GM18505 (cell line): ENCODE measurements around the gene HOXB4.

Experiments
- ATAC-seq: cut with Tn5 transposase; IDR thresholded peaks from one replicate; pipeline ENCODE4 v1.9.1; 2021; ENCODE audit not compliant: unreplicated experiment
- POLR2A ChIP-seq: IDR thresholded peaks from 4 replicates; pipeline ENCODE4 v1.6.1; 2011; ENCODE audit warnings: borderline replicate concordance; ENCODE audit not compliant: insufficient read depth, insufficient read length; ENCODE audit errors: extremely low read depth

HOXB4 gene

DNA sequence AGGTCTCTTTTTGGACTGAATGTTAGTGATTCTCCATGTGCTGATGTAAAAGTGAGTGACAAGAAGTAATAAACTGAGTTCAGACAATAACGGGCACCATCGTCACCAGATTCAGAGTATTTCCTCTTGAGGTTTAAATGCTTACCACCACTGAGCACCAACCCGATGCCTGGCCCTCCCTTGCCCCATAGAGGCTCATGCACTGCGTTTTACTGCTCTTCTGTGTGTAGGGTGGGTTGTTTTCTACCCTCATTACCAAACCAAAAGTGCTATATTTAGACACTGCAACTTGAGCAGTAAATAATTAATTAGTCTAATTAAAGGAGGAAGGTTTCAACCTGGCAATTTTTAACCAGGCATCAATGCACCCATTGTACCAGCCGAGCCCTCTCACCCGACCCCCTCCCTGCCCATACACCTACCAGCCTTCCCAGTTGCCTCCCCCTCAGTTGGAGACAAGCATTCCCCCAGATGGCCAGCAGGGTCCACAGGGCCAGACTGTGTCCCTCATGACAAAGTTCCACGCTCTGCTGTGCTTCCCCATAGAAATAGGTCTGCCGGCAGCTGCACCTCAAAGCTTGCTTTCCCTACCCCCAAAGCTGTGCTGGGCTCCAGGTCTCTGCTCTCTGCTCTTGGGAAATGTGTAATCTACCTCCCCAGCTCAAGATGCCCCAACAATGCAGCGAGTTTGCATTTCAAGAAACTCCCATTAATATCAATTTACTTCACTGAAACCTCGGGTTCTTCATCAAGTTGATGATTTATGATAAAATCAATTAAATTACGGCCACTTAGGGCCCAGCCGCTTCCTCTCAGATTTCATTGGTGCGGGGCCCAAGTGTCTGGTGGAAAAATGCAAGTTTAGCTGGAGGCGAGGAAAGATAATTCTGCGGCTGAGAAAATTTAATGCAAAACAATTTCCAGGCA lies 16.0 kb downstream of the HOXB4 start:
- ATAC-seq = no peak
- no peak for TF ChIP-seq POLR2A

DNA sequence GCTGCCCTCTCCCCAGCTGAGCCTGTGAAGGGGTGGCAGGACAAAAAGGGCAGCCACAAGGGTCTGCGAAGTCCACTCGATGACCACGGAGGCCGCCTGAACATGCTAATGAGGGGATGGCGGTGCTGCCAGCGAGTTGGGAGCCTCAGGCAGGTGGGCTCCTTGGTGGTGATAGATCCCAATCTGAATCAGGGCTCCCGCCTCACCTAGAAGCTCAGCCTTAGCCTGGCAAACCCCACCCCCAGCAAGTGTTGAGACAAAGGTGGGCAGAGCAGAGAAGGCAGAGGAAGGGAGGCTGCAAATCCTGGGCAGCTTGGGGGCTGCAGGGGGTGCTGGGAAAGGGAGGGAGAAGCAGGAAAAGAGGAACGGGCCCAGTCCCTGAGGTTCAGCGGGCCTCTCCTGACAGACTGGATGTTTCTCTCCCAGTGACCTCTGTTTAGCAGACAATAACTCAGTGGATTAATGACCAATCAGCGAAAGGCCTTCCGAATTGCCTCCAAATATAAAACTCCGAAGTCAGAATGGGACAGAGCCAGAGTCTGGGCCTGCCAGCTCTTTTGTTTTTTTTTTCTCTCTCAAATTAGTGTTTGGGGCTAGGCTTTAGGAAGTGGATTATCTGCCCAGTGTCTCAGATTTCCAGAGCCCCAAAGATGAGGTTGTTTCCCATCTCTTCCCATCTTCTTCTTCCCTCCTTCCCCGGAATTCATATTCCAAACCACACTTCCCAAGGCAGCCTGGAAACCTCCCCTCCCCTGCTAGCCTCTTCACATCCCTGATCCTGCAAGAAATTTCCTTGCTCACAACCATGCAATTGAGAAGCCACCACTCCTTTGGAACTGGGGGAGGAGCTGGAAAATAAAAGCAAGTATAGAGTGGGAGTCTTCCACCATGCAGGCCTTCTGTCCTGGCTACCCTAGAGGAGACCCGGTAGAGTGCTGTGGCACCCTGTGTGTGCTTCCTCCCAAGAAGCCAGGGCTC lies 18.0 kb downstream of the HOXB4 start:
- TF ChIP-seq POLR2A = no peak
- no peak for ATAC-seq

DNA sequence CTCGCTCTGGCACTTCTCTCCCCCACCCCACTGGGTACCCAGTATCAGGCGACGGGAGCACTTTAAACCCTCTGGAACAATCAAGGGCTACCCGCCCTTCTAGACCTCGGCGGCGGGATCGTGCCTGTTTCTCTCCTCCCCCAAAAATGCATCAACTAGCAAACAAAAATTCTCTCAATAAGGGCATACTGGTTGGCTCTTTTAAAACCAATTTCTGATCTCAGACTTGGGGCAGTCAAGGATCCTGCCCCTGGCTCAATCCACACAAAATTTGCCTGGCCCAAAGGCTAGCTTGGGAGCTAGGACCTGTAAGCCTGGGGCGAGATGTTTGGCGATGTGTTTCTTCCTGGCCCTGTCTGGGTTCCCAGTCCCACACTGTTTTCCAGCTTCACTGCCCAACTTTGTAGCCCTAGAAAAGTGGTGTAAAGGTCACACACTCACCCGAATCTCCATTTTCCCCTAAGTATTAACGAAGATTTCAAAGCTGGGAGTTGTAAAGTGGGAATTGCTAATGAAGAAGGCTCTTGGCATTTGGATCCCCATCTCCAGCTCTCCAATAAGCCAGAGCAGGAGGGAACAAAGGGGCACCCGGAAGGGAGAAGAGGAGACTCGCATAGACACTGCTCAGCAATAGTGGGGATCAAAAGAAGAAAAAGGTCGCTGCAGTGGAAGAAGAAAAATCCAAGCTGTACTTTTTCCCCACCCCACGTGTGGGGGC lies 18.9 kb downstream of the HOXB4 start:
- TF ChIP-seq POLR2A = no peak
- ATAC-seq = no peak

DNA sequence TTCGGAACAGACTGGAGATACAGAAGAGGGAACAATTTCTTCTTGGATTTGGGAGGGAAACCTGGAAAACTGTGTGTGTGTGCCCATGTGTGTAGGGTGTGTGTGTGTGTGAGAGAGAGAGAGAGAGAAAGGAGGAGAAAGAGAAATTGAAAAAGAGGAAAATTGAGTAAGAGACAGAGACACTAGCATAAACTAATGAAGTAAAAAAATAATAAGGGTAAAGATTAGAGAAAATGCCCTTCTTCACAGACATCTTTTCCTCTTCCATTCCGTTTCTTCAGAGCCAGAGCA lies 19.4 kb downstream of the HOXB4 start:
- TF ChIP-seq POLR2A = no peak

DNA sequence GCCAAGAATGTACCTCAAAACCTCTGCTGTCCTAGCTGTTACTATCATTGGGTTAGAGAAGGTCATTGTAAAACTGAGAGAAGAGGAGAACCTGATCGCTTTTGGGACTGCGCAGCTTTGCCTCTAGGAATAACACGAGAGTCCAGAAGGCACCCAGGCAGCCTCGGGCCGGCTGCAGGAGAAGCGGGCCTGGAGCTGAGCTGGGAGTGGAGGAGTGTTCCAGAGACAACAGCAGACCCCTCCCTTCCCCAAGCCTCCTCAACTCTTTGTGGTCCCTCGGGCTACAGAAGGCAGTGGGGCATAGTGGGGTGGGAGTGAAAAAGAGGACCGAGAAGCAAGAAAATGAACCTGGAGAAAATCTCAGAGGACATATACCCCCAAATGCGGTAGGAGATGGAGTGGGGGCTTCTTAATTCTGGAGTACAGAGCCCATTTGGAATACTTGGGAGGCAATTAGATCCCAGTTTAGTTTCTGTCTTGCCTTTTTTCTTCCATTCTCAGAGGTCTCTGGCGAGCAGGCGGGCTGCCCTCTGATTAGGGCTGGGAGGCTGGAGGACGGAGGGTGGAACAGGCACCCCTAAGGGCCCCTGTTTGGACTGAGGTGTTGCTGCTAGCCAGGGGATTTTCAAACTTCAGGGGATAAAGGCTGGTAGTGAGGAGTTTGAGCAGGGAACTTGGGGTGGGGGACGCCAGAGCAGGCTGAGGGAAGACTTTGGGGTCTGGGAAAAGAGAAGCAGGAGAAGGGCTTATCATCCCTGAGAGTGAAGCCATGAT lies 19.9 kb downstream of the HOXB4 start:
- no peak for ATAC-seq
- no peak for TF ChIP-seq POLR2A

More for the DNA sequence above, 19.4 kb downstream of the HOXB4 start:
- ATAC-seq = no peak

DNA sequence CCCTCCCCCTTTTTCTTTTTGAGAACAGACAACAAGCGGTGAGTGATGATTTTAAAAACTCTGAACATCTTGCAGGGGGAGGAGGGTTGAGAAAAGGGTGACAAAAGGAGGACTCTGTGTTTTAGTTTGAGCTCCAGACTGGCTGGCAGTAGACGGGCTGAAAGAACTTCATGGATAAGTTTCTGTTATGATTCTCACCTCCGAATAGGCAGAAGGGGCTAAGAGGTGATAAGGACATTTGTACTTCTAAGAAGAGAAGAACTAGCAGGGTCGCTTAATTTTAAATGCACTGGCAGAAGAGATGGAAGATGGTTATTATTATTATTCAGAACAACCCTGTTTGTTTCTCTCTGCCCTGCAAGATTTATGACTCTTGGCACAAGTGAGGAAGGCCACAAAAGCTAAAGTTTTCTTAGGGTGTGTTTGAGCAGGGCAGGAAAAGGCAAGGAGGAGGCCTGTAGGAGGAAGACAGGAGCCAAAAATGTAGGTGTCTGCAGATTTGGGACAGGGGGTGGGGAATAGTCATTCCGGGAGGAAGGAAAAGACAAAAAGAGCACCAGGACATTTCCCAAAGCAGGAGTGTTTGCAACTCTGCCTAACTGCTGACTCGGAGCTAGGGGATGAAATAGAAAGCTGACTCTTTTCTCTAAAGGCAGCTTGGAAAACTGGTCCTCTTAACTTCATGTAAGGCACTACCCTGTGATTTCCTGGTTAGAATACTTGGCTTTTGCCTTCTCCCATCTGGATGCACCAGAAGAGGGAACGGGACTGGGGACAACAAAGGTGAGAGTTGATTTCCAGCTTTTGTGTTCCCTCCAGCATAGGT lies 21.4 kb downstream of the HOXB4 start:
- ATAC-seq = no peak
- no peak for TF ChIP-seq POLR2A

DNA sequence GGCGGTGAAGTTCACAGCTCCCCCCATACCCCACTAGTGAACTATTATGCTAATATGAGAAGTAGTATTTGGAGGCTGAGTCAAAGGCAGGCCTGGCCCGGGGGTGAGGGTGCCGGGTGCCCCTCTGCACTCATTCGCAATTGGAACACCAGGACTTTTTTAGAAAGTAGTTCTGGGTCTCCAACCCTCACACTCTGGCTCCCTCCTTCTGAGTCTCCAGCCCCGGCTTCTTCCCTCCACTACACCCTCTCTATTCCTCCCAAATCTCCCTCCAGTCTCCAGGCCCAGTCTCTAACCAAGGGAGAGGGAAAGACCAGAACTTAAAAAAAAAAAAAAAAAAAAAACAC lies 21.9 kb downstream of the HOXB4 start:
- ATAC-seq = no peak
- TF ChIP-seq POLR2A = no peak

DNA sequence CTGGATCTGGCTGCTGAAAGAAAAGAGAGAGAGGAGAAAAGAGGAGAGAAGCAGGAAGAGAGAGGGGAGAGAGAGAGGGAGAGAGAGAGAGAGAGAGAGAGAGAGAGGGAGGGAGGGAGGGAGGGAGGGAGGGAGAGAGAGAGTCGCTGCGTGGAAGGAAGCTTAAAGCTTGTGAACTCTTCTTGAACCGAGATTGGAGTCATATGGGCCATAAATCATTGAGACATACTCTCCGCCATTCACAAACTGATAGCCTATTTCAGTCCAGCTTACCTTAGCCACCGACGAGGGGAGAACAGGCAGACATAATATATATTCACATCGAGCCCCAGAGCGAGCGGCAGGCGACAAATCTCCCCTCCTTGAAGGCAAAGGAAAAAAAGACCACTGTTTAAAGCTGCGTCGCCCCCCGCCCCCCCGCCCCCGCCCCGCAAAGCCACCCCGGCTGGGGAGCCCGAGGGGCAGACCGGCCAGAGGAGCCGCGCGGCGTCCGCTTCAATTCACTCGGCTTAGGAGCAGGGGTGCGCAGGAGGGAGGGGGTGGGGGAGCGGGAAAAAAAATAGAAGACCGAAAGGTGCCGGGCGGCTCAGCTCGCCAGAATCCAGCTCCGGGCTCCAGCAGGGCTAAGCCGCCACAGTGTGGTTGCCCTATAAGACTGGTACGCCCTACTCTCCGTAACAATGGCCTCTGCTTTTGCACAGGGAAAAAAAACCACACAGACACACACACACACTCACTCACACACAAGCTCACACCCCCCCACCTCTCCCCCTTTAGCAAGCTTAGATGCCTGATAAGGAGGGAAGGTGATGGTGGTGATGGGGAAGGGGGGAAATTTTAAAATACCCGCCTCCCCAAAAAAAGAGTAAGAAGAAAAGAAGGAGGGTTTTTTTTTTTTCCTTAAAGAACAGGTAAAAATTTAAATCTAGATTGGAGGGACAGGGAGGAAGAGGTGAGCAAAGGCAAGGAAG lies 22.6 kb downstream of the HOXB4 start:
- no peak for TF ChIP-seq POLR2A
- ATAC-seq = no peak

DNA sequence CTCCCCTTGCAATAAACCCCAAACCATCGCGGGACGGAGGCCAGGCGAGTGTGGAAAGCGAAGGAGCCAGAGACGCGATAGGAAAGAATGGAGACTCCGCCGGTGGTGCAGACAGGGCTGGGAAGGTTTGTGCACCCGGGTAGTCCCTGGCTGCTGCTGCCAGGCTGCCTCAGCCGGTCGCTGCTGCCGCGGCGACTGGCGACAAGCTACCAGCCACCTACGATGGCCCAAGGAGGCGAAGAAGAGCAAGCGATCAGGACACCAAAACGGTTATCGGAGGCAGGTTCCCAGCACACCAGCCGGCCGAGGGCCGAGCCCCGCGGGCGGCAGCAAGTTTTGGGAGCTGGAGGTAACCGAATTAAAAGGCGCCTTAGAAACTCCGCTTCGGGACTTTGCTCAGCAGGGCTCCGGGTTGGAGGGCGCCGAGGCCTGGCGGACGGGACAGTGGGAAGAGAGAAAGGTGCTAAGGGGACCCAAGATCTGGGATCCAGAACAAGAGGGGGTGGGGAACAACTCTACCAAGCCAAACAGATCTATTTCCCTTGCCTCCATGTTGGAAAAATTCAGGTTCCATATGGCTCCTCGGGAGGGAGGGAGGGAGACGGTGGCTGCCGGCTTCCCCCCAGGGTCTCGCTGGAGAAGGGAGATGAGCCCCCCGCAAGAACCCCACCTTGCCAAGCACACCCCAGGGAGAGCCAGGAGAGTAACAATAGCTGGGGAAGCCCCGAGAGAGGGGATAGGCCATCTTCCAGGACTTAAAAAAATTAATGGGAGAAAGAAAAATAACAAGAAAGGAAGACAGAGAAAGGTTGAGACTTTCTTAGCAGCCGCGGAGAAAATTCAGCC lies 23.5 kb downstream of the HOXB4 start:
- no peak for ATAC-seq
- no peak for TF ChIP-seq POLR2A

DNA sequence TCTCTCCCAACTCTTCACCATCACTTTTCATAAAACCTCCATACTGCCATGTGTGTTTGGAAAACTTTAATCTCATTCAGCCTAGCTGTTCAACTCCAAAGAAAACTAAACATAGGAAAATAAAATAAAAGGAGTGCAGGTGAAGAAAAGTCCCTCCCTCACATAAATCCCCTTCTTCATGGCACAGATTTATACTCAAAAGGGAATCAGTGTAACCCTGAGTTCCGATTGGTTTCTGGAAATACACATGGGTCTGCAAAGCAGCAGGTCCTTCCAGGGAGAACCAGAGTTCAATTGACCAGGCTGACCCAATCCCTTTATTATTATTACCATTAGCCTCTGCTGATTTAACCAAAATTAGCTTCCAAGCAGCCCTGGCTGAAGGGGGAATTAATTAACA lies 24.3 kb downstream of the HOXB4 start:
- TF ChIP-seq POLR2A = no peak
- ATAC-seq = no peak
